ENCODE results near the gene NEURL1. TPM values are rescaled to one million over a fixed set of nuclear protein-coding genes. Genes with fewer than 3 reads are reported as not detected.

NEURL1 gene
- total and polyA plus RNA-seq, 9 donors, result 0.28 to 5.6 (median 3.1) TPM

- TF ChIP-seq POLR2A (IDR thresholded peaks at IDR 0.05) (no peak), EP300 (IDR thresholded peaks at IDR 0.05) (no peak), CTCF (IDR thresholded peaks at IDR 0.05) (no peak)
- no peak overlapping the region for H3K4me3 ChIP-seq
- no peak for DNase-seq
- no peaks in the 10 kb centered on the region for H3K4me1 ChIP-seq (ENCODE audit: insufficient read depth)
- H3K27me3 ChIP-seq, result no peaks in the 10 kb centered on the region
- H3K9me3 ChIP-seq, result no peaks in the 10 kb centered on the region
- no peak overlapping the region for H3K27ac ChIP-seq
- no peaks in the 10 kb centered on the region for H3K36me3 ChIP-seq
- 92% methylated on average over 7 of the region's 7 CpGs for WGBS, 3 donors
- intact Hi-C loops (cut with DNase I), result no loop called here
These were observed 67.4 kb downstream of the NEURL1 start for GRCh38 chr10:103560886-103561285.

- intact Hi-C loops (cut with DNase I), result no loop called here
- DNase-seq, result no peak
- Histone ChIP-seq H3K27ac (no peak overlapping the region), H3K36me3 (no peaks in the 10 kb centered on the region), H3K4me3 (no peak overlapping the region), H3K27me3 (no peaks in the 10 kb centered on the region), H3K9me3 (no peaks in the 10 kb centered on the region), H3K4me1 (ENCODE audit: insufficient read depth) (no peaks in the 10 kb centered on the region)
- no peak for TF ChIP-seq CTCF (IDR thresholded peaks at IDR 0.05)
- no peak for TF ChIP-seq EP300 (IDR thresholded peaks at IDR 0.05)
- 81 to 95% (median 84%) methylated on average over 4 of the region's 4 CpGs for WGBS, 3 donors
These were observed 68.9 kb downstream of the NEURL1 start for GRCh38 chr10:103562383-103562782.

- Histone ChIP-seq H3K9me3 (no peaks in the 10 kb centered on the region), H3K36me3 (no peaks in the 10 kb centered on the region), H3K4me3 (no peak overlapping the region), H3K27ac (no peak overlapping the region), H3K27me3 (no peaks in the 10 kb centered on the region), H3K4me1 (ENCODE audit: insufficient read depth) (no peaks in the 10 kb centered on the region)
- no peak for TF ChIP-seq CTCF (IDR thresholded peaks at IDR 0.05)
- no peak for TF ChIP-seq POLR2A (IDR thresholded peaks at IDR 0.05)
- no peak for DNase-seq
- 79 to 82% (median 80%) methylated on average over 7 of the region's 7 CpGs for WGBS, 3 donors
- intact Hi-C loops (cut with DNase I), result no loop called here
These were observed 70.0 kb downstream of the NEURL1 start for GRCh38 chr10:103563231-103564115.

- intact Hi-C loops (cut with DNase I), result no loop called here
- H3K9me3 ChIP-seq, result no peaks in the 10 kb centered on the region
- H3K4me3 ChIP-seq, result no peak overlapping the region
- DNase-seq, result no peak
- no peak overlapping the region for H3K27ac ChIP-seq
- H3K36me3 ChIP-seq, result no peaks in the 10 kb centered on the region
- 43% methylated on average over 7 of the region's 7 CpGs for WGBS, 3 donors
- no peaks in the 10 kb centered on the region for H3K27me3 ChIP-seq
- no peaks in the 10 kb centered on the region for H3K4me1 ChIP-seq (ENCODE audit: insufficient read depth)
- TF ChIP-seq CTCF (IDR thresholded peaks at IDR 0.05) (no peak), EP300 (IDR thresholded peaks at IDR 0.05) (no peak), POLR2A (IDR thresholded peaks at IDR 0.05) (no peak)
These were observed 70.6 kb downstream of the NEURL1 start for GRCh38 chr10:103564116-103564501.

Measured in ovary (tissue), 9 donors.